C4-2B (cell line): ENCODE measurements around the gene SNRK.

Source experiments
- H3K27ac ChIP-seq: fragments of 450-650 bp; 2 replicates; pipeline ENCODE4 v1.5.1; 2017
- CTCF ChIP-seq: fragments of 450-650 bp; conservative IDR thresholded peaks from 2 replicates; pipeline ENCODE4 v1.5.1; 2017; ENCODE audit warnings: mild to moderate bottlenecking
- ZFX ChIP-seq: fragments of 450-650 bp; IDR thresholded peaks from 2 replicates; pipeline ENCODE4 v1.6.1; 2017

The SNRK gene

GRCh38 chr3:43334976-43335375 is 48.6 kb downstream of the SNRK start:
- TF ChIP-seq CTCF (no peak), ZFX (no peak)
- H3K27ac ChIP-seq, result no peak overlapping the region

GRCh38 chr3:43335799-43336198 is 49.5 kb downstream of the SNRK start:
- TF ChIP-seq CTCF (no peak), ZFX (no peak)
- no peak overlapping the region for H3K27ac ChIP-seq

- no peak overlapping the region for H3K27ac ChIP-seq
- TF ChIP-seq CTCF (no peak), ZFX (no peak)
Observed at GRCh38 chr3:43338295-43338694, 52.0 kb downstream of the SNRK start.

- TF ChIP-seq CTCF, result no peak
- TF ChIP-seq ZFX, result no peak
Observed at GRCh38 chr3:43340403-43340802, 54.1 kb downstream of the SNRK start.

GRCh38 chr3:43341788-43342187 is 55.4 kb downstream of the SNRK start:
- H3K27ac ChIP-seq, result no peak overlapping the region
- no peak for TF ChIP-seq CTCF
- TF ChIP-seq ZFX, result no peak

More at GRCh38 chr3:43340403-43340802, 54.1 kb downstream of the SNRK start:
- H3K27ac ChIP-seq, result no peak overlapping the region

GRCh38 chr3:43343185-43343584 is 56.8 kb downstream of the SNRK start:
- no peak overlapping the region for H3K27ac ChIP-seq

GRCh38 chr3:43343815-43344214 is 57.5 kb downstream of the SNRK start:
- TF ChIP-seq CTCF, result no peak
- TF ChIP-seq ZFX, result no peak
- H3K27ac ChIP-seq, result no peak overlapping the region

More at GRCh38 chr3:43343185-43343584, 56.8 kb downstream of the SNRK start:
- TF ChIP-seq CTCF (no peak), ZFX (no peak)
